Pulmonary artery endothelial cell (primary cell): ENCODE results near the gene DDX11. TPM values are rescaled to one million over a fixed set of nuclear protein-coding genes. Genes with fewer than 3 reads are reported as not detected.
"Not testable (repeated sequence)": the region's sequence is repeated elsewhere in the genome, so short reads cannot be mapped to it uniquely, and the experiment has no call there.

ENCODE experiments used
- DNase-seq: peaks from one replicate; pipeline ENCODE4 v3.0.0-alpha.2; 2011; ENCODE audit warnings: low read depth, low spot score
- total RNA-seq: library from RNA; depleted of rRNA; stranded (reverse); fragments of >200 nt; gene quantifications from 2 replicates; pipeline ENCODE4 v1.2.3, GENCODE V29; 2014

The DDX11 gene
- total RNA-seq, 1 donor from 2014 or later, result 18.9 TPM

- DNase-seq, result not testable (repeated sequence)
These were observed 7.5 kb upstream of the DDX11 start for GRCh38 chr12:31066196-31066595.

- not testable (repeated sequence) for DNase-seq
These were observed 6.0 kb upstream of the DDX11 start for GRCh38 chr12:31067656-31068055.

- not testable (repeated sequence) for DNase-seq
These were observed 2.5 kb upstream of the DDX11 start for GRCh38 chr12:31070971-31071740.

GRCh38 chr12:31072962-31073361 lies 698 bp upstream of the DDX11 start:
- DNase-seq, result not testable (repeated sequence)

DNA sequence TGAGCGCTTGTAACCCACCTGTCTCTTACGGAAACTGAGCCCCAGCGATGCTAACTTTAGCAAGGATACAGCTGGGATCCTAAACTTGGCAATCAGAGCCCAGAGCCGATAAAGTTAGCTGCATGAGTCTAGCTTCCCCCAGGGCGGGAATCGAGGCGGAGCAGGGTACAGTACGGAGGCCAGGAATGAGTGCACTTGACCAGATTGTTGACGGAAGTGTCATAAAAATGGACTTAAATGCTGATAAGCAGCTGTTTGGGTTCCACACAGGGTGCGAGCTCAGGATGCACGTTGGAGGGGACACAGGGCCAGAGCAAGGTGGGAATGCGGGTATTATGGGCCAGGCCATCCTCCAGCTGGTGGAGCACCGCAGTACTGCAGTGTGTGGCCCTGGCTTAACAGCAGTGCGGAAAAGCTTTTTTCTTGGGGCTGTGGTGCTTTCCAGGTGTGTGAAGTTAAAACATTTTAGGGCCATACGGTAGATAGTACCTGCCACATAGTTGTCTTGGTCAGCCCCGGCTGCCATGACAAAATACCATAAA lies 744 bp downstream of the DDX11 start:
- DNase-seq, result not testable (repeated sequence)

- not testable (repeated sequence) for DNase-seq
These were observed 2.5 kb downstream of the DDX11 start for GRCh38 chr12:31076150-31076549.

GRCh38 chr12:31077095-31077494 lies 3.4 kb downstream of the DDX11 start:
- not testable (repeated sequence) for DNase-seq

GRCh38 chr12:31077998-31078397 lies 4.3 kb downstream of the DDX11 start:
- DNase-seq, result not testable (repeated sequence)

DNA sequence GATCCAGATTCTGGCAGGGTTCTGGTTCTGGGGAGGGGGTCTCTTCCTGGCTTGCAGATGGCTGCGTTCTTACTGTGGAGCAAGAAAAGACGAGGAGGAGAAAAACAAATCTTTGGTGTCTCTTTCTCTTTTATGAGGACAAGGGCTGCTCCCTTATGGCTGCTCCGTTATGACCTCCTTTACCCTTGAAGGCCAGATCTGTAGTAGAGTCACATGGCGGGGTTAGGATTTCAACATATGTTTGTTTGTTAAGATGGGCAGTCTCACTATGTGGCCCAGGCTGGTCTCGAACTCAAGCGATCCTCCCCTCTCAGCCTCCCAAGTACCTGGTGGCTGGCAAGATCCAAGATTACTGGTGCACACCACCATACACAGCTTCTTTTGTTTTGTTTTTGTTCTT lies 5.8 kb downstream of the DDX11 start:
- not testable (repeated sequence) for DNase-seq

DNA sequence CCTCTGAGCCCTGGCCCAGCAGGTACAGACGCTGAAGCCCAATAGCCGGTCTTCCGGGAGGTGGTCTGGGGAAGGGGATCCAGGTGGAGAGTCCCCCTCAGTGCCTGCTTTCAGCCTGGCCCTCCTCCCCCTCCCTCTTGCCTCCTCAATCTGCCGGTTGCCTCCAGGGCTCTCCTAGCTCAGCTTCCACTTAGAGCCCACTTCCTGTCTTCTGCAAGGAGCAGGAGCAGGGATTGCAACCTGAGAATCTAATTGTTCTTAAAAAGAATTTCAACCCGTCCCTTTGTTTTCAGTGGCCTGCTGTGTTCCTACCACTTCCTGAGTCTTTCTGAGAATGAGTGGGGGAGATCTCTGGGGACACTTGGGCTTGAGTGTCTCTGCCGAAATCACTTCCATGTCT lies 6.6 kb downstream of the DDX11 start:
- DNase-seq, result not testable (repeated sequence)

DNA sequence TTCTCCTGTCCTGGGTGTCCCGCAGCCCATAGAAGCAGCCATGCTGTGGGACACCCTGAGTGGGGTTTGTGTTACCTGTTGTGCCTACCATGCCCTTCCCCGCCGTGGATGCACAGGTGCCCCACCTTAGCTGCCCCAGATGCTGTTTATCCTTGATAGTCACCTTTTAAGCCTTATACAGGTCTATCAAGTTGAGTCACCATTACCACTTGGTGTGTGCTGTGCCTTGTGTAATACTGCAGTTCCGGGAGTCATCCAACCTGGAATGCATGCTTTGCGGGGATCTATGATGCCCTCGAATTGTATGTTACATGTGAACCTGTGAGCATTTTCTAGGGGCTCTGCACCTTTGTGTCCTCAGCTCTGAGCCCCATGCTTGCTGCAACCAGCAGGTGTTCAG lies 7.6 kb downstream of the DDX11 start:
- DNase-seq, result not testable (repeated sequence)

- not testable (repeated sequence) for DNase-seq
These were observed 10.6 kb downstream of the DDX11 start for GRCh38 chr12:31084241-31084640.

- not testable (repeated sequence) for DNase-seq
These were observed 12.4 kb downstream of the DDX11 start for GRCh38 chr12:31086032-31086431.

DNA sequence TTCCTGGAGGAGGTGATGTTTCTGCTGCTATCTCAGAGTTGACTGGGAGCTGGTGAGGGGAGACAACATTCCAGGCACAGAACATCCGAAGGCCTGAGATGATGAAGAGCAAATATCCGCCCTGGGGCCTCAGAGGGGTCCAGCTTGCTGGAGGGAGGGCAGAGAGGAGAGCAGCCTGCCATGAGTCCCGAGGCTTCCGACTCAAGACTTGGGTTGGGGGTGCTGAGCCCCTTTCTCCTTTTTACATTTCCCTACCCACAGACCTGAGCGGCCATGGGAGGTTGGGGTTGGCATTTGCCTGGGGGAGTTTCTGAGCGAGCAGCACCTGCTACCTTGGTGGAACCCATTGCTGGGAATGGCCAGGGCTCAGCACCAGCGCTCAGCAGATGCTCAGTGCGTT lies 13.8 kb downstream of the DDX11 start:
- DNase-seq, result not testable (repeated sequence)

DNA sequence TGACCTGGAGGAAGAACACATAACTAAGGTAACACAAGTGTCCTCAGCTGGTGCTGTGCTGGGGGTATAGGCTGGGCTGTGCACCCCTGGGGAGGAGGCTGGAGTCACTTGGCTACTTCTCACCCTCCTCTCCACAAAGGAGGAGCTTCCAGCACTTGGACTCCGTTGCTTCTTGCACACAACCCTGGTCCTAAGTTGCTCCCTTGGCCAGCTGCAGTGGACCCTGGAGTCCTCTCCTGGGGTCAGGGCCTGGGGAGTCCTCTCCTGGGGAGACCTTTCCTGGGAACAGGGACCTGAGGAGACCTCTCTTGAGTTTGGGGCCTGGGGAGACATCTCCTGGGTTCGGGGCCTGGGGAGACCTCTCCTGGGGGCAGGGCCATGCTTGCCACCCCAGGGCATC lies 14.3 kb downstream of the DDX11 start:
- not testable (repeated sequence) for DNase-seq

- DNase-seq, result no peak
These were observed 15.4 kb downstream of the DDX11 start for GRCh38 chr12:31089072-31089471.

- DNase-seq, result not testable (repeated sequence)
These were observed 18.0 kb downstream of the DDX11 start for GRCh38 chr12:31091629-31092028.

- not testable (repeated sequence) for DNase-seq
These were observed 19.1 kb downstream of the DDX11 start for GRCh38 chr12:31092718-31093117.

- DNase-seq, result not testable (repeated sequence)
These were observed 21.6 kb downstream of the DDX11 start for GRCh38 chr12:31095080-31095860.

DNA sequence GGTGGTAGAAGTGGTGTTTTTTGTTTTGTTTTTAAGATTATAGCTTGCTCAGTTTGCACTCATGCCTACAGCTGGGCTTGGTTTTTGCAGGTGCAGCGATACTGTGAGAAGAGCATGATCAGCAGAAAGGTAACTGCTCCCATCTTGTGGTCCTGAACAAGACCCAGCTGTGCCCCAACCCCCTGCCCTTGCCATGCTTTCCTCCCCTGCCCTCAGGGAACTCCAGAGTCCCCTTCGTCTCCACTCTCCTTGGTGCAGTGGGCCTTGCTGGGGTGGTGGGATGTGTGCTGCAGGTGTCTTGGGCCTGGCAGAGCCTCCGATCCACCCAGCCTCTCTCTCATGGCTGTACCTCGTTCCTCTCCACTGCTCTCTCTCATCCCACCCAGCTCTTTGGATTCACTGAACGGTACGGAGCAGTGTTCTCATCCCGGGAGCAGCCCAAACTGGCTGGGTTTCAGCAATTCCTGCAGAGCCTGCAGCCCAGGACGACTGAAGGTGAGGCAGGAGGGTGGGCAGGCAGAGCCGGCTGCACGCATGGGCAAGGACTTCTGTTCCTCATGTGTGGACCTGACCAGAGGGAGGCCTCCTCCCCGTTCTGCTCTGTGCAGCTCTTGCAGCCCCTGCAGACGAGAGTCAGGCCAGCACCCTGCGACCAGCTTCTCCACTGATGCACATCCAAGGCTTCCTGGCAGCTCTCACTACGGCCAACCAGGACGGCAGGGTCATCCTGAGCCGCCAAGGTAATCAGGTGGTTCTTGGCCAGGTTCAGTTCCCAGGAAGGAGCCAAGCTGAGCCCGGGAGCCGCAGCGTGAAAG lies 22.8 kb downstream of the DDX11 start:
- not testable (repeated sequence) for DNase-seq

DNA sequence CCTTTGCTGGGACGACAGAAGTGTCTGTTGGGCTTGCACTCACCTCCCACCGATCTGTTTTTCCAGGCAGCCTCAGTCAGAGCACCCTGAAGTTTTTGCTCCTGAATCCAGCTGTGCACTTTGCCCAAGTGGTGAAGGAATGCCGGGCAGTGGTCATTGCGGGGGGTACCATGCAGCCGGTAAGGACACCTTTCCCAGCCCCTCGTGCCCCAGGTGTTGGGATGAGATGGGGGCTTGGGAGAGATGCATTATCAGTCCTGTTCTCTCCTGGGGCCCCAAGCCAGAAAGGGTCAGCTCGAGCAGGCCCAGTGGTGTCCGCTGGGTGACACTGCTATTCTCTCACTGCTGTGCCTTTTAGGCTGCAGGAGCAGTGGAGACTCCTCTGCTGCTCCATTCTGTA lies 24.2 kb downstream of the DDX11 start:
- DNase-seq, result not testable (repeated sequence)
